HepG2 (cell line): Measurements from ENCODE around the gene NAA35. TPM values are rescaled to one million over a fixed set of nuclear protein-coding genes. Genes with fewer than 3 reads are reported as not detected.

Experiments
- ATAC-seq: fragments of 200-7000 bp; cut with Tn5 transposase; 3 replicates; pipeline ENCODE4 v1.9.1; 2020; ENCODE audit warnings: mild to moderate bottlenecking, moderate library complexity
- BruUV-seq: library from RNA; stranded (reverse); fragments of 400-500 nt; replicated peaks from 2 replicates; lab custom pipeline; 2021; lab: Mats Ljungman, UMichigan
- CTCF ChIA-PET: fragments of 300-600 bp; formaldehyde crosslinking; extraction: SDS; loops from one replicate; lab custom pipeline; 2021; ENCODE audit warnings: low total read pairs, inconsistent platforms, low intra/inter-chr PET ratio; lab: Yijun Ruan, JAX
- POLR2A ChIA-PET: fragments of 350-600 bp; sonication (Branson Sonifier 250); formaldehyde crosslinking; loops from one replicate; lab custom pipeline; 2020; ENCODE audit warnings: antibody characterized with exemption, inconsistent platforms; lab: Yijun Ruan, JAX
- DNase-seq: peaks from one replicate; pipeline ENCODE4 v3.0.0-alpha.2; 2015; ENCODE audit warnings: low spot score
- FAIRE-seq: peaks from 3 replicates; lab custom pipeline; 2011; peaks lifted over from hg19 to GRCh38; lab: Jason Lieb, UNC
- H2AFZ ChIP-seq: one replicate; pipeline ENCODE4 v1.6.1; 2011; ENCODE audit warnings: low read length, inconsistent platforms
- H3K27ac ChIP-seq: fragments of 300-600 bp; 3 replicates; pipeline ENCODE4 v1.8.0; 2011; ENCODE audit warnings: mixed run types, mild to moderate bottlenecking, mixed read lengths, low read length, inconsistent platforms; ENCODE audit not compliant: insufficient read depth; ENCODE audit errors: extremely low read length
- H3K27me3 ChIP-seq, 2 experiments: fragments of 200-600 bp in 1 of 2; 2 replicates in 1 of 2; 3 replicates in 1 of 2; pipeline versions ENCODE4 v1.6.0 to v1.8.0; 2011; ENCODE audit warnings: low read length in 2 of 2, mild to moderate bottlenecking in 2 of 2, moderate library complexity in 2 of 2, inconsistent platforms in 1 of 2; ENCODE audit not compliant: insufficient read depth in 2 of 2, control insufficient read depth in 1 of 2
- H3K36me3 ChIP-seq, 2 experiments: fragments of 200-600 bp in 1 of 2; replicated peaks in 1 of 2; 2 replicates in 1 of 2; 3 replicates in 1 of 2; pipeline versions ENCODE4 v1.5.1 to v1.8.0; 2011; ENCODE audit warnings: low read length in 2 of 2, inconsistent platforms in 1 of 2; ENCODE audit not compliant: insufficient read depth in 2 of 2, control insufficient read depth in 1 of 2
- H3K4me1 ChIP-seq: 2 replicates; pipeline ENCODE4 v1.5.1; 2012; ENCODE audit warnings: low read length, inconsistent platforms; ENCODE audit not compliant: insufficient read depth
- H3K4me2 ChIP-seq: 2 replicates; pipeline ENCODE4 v1.6.0; 2011; ENCODE audit warnings: low read depth, low read length, inconsistent platforms
- H3K4me3 ChIP-seq, 3 experiments: fragments of 200-600 bp in 1 of 3; sonication (generic), shearing (Covaris generic) in 1 of 3; replicated peaks in 1 of 3; 2 replicates each; pipeline ENCODE4 v1.5.1; 2011 to 2016; ENCODE audit warnings: low read length in 3 of 3, inconsistent platforms in 2 of 3, low read depth in 2 of 3, mild to moderate bottlenecking in 2 of 3, control low read depth in 1 of 3, mixed read lengths in 1 of 3; ENCODE audit not compliant: insufficient read depth in 1 of 3
- H3K79me2 ChIP-seq: one replicate; pipeline ENCODE4 v1.6.1; 2011; ENCODE audit warnings: low read length, inconsistent platforms; ENCODE audit not compliant: insufficient read depth
- H3K9ac ChIP-seq: 2 replicates; pipeline ENCODE4 v1.6.0; 2011; ENCODE audit warnings: mild to moderate bottlenecking, low read depth, low read length, inconsistent platforms; ENCODE audit not compliant: insufficient read depth
- H3K9me3 ChIP-seq: 2 replicates; pipeline ENCODE4 v1.5.1; 2012; ENCODE audit warnings: mild to moderate bottlenecking, low read length
- H4K20me1 ChIP-seq: 2 replicates; pipeline ENCODE4 v1.6.0; 2011; ENCODE audit warnings: inconsistent platforms, mild to moderate bottlenecking, low read length, moderate library complexity; ENCODE audit not compliant: insufficient read depth
- ARID3A ChIP-seq: IDR thresholded peaks from 2 replicates; pipeline ENCODE4 v1.6.1; 2012; ENCODE audit warnings: low read depth, low read length, improper control_type of control experiment
- ARID5B ChIP-seq: IDR thresholded peaks from 2 replicates; pipeline ENCODE4 v1.4.0; 2020; ENCODE audit warnings: mild to moderate bottlenecking, missing genetic modification reagents
- HBP1 ChIP-seq: IDR thresholded peaks from 2 replicates; pipeline ENCODE4 v1.6.1; 2016; ENCODE audit warnings: low read depth, control low read depth
- NFAT5 ChIP-seq: sonication (generic); formaldehyde crosslinking; IDR thresholded peaks from 2 replicates; pipeline ENCODE4 v1.4.0; 2020; ENCODE audit warnings: missing genetic modification reagents
- SYNCRIP ChIP-seq: fragments of 200-400 bp; formaldehyde crosslinking; IDR thresholded peaks from 2 replicates; pipeline ENCODE4 v1.6.1; 2018; ENCODE audit warnings: mild to moderate bottlenecking, low read depth, low read length; ENCODE audit not compliant: insufficient read depth
- ZMYM3 ChIP-seq: sonication (generic); formaldehyde crosslinking; IDR thresholded peaks from 2 replicates; pipeline ENCODE4 v1.5.1; 2020; ENCODE audit warnings: mild to moderate bottlenecking, missing genetic modification reagents
- ZNF180 ChIP-seq: sonication (generic); formaldehyde crosslinking; IDR thresholded peaks from 2 replicates; pipeline ENCODE4 v1.4.0; 2020; ENCODE audit warnings: low read depth, missing genetic modification reagents, borderline replicate concordance
- ZNF576 ChIP-seq: sonication (generic); formaldehyde crosslinking; IDR thresholded peaks from 2 replicates; pipeline ENCODE4 v1.4.0; 2020; ENCODE audit warnings: mild to moderate bottlenecking, missing genetic modification reagents
- ZNF746 ChIP-seq: sonication (generic); formaldehyde crosslinking; IDR thresholded peaks from 2 replicates; pipeline ENCODE4 v1.8.0; 2022; ENCODE audit warnings: mild to moderate bottlenecking, missing genetic modification reagents
- ZNF75D ChIP-seq: sonication (generic); formaldehyde crosslinking; IDR thresholded peaks from 2 replicates; pipeline ENCODE4 v1.8.1; 2023; ENCODE audit warnings: missing genetic modification reagents, mild to moderate bottlenecking, borderline replicate concordance
- WGBS: methylation state at CpG from one replicate; pipeline ENCODE4 v1.1.6; 2017; ENCODE audit warnings: low lambda C conversion rate; 5-methylcytosine and 5-hydroxymethylcytosine counted together
- in situ Hi-C: cut with HindIII; loops from 2 replicates; pipeline ENCODE4 v1.10.0; 2017; ENCODE audit warnings: low pct_unique_long_range_greater_than_20kb; ENCODE audit not compliant: extremely low pct_ligation_motif_present
- intact Hi-C: fragments of 100-400 bp; cut with micrococcal nuclease; formaldehyde crosslinking; loops from one replicate; pipeline ENCODE4 v1.10.0; 2022; ENCODE audit not compliant: unreplicated experiment
- polyA plus RNA-seq, 8 experiments: library from polyadenylated mRNA; depleted of rRNA in 3 of 8; stranded (reverse) in 7 of 8; unstranded in 1 of 8; fragments of >200 nt; fragmentation: Illumina TruSeq in 4 of 8; extraction: Trizol in 4 of 8; gene quantifications; 2 replicates each; pipeline versions ENCODE4 v1.2.1 to v1.2.3, GENCODE V29; 2011 to 2016; ENCODE audit warnings: low read depth in 4 of 8, missing spikeins in 1 of 8, mixed read lengths in 1 of 8; ENCODE audit not compliant: insufficient read depth in 1 of 8
- total RNA-seq, 5 experiments: library from RNA; depleted of rRNA; stranded (reverse); fragments of >200 nt; fragmentation: Illumina TruSeq; extraction: Trizol; gene quantifications; 2 replicates each; pipeline ENCODE4 v1.2.3, GENCODE V29; 2016; ENCODE audit warnings: low read depth in 1 of 5

Gene NAA35
- total and polyA plus RNA-seq, 2 of the 13 experiments (the other 11 are each of a cell fraction or from before 2014, with no cell fraction given): 21.6 to 28.9 TPM

GRCh38 chr9:85940275-85940831 is 593 bp upstream of the NAA35 start:
- H3K4me1 ChIP-seq: peaks cover 52% of the 10 kb centered on the region
- POLR2A ChIA-PET: no interaction called here
- WGBS: 20% methylated on average over 13 of the region's 13 CpGs
- ATAC-seq: no peak
- peak overlapping the region; percentile 77 for H3K27ac ChIP-seq
- FAIRE-seq: no peak
- no peaks in the 10 kb centered on the region; a peak in 1 of 5 replicates for H3K27me3 ChIP-seq
- no peak for DNase-seq
- H3K9ac ChIP-seq: peak overlapping the region; percentile 81
- in situ Hi-C loops (loop anchor here (10.0 kb wide), 1 partner anchor 344 kb away; the partner anchor contains the start of gene ISCA1), intact Hi-C loops (no loop called here)
- CTCF ChIA-PET: no interaction called here
- TSS peak; percentile 100 for BruUV-seq
- H3K4me3 ChIP-seq: peak overlapping the region; percentile 63 to 91 (median 83)
- peak overlapping the region; percentile 88 for H3K4me2 ChIP-seq
- H3K79me2 ChIP-seq: peaks cover 40% of the 10 kb centered on the region
- H3K36me3 ChIP-seq: peaks cover 0 to 5% of the 10 kb centered on the region in 2 experiments; a peak in 4 of 5 replicates
- peaks cover 7% of the 10 kb centered on the region; the same call in 1 of the 2 replicates for H4K20me1 ChIP-seq
- H3K9me3 ChIP-seq: no peaks in the 10 kb centered on the region
- peak overlapping the region; percentile 45 for H2AFZ ChIP-seq
- TF ChIP-seq ARID5B (CRISPR knock-in tag) (no peak), ZNF180 (CRISPR knock-in tag) (no peak), ARID3A (no peak), HBP1 (CRISPR knock-in tag) (no peak), NFAT5 (CRISPR knock-in tag) (no peak), ZMYM3 (CRISPR knock-in tag) (0 out of 2 replicates have a peak, but pooled peaks have one; percentile 9), ZNF576 (no peak), SYNCRIP (no peak), ZNF746 (CRISPR knock-in tag) (no peak), ZNF75D (CRISPR knock-in tag) (no peak)
